ENCODE data around the gene MAN1C1.

The MAN1C1 gene

DNA sequence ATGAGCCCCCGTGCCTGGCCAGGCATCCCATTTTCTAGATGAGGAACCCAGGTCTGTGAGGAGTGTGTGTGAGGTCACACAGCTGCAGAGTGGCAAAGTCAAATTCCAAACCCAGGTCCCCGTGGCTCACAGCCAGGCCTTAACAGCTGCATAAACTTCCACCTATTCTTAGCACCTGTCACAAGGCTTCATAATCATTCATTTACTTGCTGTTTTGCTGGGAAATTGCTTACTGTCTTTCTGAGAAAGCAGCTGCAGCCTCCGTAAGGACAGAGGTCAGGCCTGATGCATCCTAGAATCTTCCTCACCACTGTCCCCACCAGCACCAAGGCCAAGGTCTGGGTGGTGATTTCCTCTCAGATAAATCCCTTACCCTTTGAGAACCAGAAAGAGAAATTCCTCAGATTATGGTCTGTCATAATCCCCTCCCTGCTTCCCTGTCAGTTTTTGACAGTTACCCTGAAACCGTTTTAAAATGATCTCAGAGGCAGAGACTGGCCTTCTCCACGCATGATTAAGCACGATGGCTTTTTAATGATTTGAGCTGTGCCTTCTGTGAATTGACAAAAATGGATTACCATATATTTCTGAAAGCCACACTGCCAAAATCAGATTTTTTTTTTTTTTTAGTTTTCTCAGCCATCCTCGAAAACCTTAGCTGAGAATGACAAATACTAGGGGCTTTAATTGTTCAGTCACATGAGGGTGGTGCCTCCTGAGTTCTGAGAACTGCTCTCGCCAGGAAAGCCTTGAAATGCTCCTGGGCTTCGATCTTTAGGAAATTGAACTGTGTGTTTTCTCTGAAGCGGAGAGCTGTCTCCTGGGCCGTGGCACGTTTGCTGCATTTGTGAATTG, 113.4 kb downstream of the MAN1C1 start:
- TF ChIP-seq EP300 (IDR thresholded peaks at IDR 0.05; ENCODE audit: borderline replicate concordance) (no peak), EGR1 (IDR thresholded peaks at IDR 0.05) (no peak), FOXM1 (IDR thresholded peaks at IDR 0.05; ENCODE audit: borderline replicate concordance, low read depth) (no peak), TAF1 (IDR thresholded peaks at IDR 0.05; ENCODE audit: low read depth) (no peak), CEBPB (IDR thresholded peaks at IDR 0.05) (no peak), YY1 (IDR thresholded peaks at IDR 0.05; ENCODE audit: low read depth) (no peak), ZBTB7A (IDR thresholded peaks at IDR 0.05; ENCODE audit: low read depth) (no peak), CREB1 (IDR thresholded peaks at IDR 0.05; ENCODE audit: low read depth) (no peak), TEAD4 (IDR thresholded peaks at IDR 0.05) (no peak), NFIC (IDR thresholded peaks at IDR 0.05) (no peak)
- TF ChIP-seq, protein P1, sequence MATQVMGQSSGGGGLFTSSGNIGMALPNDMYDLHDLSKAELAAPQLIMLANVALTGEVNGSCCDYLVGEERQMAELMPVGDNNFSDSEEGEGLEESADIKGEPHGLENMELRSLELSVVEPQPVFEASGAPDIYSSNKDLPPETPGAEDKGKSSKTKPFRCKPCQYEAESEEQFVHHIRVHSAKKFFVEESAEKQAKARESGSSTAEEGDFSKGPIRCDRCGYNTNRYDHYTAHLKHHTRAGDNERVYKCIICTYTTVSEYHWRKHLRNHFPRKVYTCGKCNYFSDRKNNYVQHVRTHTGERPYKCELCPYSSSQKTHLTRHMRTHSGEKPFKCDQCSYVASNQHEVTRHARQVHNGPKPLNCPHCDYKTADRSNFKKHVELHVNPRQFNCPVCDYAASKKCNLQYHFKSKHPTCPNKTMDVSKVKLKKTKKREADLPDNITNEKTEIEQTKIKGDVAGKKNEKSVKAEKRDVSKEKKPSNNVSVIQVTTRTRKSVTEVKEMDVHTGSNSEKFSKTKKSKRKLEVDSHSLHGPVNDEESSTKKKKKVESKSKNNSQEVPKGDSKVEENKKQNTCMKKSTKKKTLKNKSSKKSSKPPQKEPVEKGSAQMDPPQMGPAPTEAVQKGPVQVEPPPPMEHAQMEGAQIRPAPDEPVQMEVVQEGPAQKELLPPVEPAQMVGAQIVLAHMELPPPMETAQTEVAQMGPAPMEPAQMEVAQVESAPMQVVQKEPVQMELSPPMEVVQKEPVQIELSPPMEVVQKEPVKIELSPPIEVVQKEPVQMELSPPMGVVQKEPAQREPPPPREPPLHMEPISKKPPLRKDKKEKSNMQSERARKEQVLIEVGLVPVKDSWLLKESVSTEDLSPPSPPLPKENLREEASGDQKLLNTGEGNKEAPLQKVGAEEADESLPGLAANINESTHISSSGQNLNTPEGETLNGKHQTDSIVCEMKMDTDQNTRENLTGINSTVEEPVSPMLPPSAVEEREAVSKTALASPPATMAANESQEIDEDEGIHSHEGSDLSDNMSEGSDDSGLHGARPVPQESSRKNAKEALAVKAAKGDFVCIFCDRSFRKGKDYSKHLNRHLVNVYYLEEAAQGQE (IDR thresholded peaks at IDR 0.05; ENCODE audit: low read depth) = no peak

DNA sequence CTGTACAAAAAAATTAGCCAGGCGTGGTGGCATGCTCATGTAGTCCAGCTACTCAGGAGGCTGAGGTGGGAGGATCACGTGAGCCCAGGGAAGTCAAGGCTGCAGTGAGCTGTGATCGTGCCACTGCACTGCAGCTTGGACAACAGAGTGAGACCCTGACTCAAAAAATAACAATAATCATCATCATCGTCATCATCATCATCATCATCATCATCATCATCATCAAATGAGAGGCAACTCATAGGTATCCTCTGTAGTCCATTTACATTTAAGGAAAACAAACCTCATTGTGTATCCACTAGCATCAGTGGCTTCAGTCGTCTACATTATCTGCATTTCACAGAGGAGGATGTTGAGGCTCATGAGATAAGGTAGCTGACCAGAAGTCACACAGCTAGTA, 114.6 kb downstream of the MAN1C1 start:
- no peak for TF ChIP-seq CEBPB (IDR thresholded peaks at IDR 0.05)
- TF ChIP-seq ZBTB7A (IDR thresholded peaks at IDR 0.05; ENCODE audit: low read depth) = no peak
- TF ChIP-seq TAF1 (IDR thresholded peaks at IDR 0.05; ENCODE audit: low read depth) = no peak
- no peak for TF ChIP-seq EP300 (IDR thresholded peaks at IDR 0.05; ENCODE audit: borderline replicate concordance)
- no peak for TF ChIP-seq RAD21 (IDR thresholded peaks at IDR 0.05; ENCODE audit: low read depth)
- no peak for TF ChIP-seq EGR1 (IDR thresholded peaks at IDR 0.05)
- TF ChIP-seq, protein P2, sequence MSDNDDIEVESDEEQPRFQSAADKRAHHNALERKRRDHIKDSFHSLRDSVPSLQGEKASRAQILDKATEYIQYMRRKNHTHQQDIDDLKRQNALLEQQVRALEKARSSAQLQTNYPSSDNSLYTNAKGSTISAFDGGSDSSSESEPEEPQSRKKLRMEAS (IDR thresholded peaks at IDR 0.05) = no peak
- TF ChIP-seq, protein P1 (IDR thresholded peaks at IDR 0.05; ENCODE audit: low read depth) = no peak
- no peak for TF ChIP-seq FOXM1 (IDR thresholded peaks at IDR 0.05; ENCODE audit: borderline replicate concordance, low read depth)
- no peak for TF ChIP-seq TEAD4 (IDR thresholded peaks at IDR 0.05)
- no peak for TF ChIP-seq NFIC (IDR thresholded peaks at IDR 0.05)
- TF ChIP-seq CREB1 (IDR thresholded peaks at IDR 0.05; ENCODE audit: low read depth) = no peak
- TF ChIP-seq TCF12 (IDR thresholded peaks at IDR 0.05; ENCODE audit: low read depth) = no peak
- TF ChIP-seq, protein P3, sequence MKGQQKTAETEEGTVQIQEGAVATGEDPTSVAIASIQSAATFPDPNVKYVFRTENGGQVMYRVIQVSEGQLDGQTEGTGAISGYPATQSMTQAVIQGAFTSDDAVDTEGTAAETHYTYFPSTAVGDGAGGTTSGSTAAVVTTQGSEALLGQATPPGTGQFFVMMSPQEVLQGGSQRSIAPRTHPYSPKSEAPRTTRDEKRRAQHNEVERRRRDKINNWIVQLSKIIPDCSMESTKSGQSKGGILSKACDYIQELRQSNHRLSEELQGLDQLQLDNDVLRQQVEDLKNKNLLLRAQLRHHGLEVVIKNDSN (IDR thresholded peaks at IDR 0.05) = no peak
- no peak for TF ChIP-seq YY1 (IDR thresholded peaks at IDR 0.05; ENCODE audit: low read depth)

DNA sequence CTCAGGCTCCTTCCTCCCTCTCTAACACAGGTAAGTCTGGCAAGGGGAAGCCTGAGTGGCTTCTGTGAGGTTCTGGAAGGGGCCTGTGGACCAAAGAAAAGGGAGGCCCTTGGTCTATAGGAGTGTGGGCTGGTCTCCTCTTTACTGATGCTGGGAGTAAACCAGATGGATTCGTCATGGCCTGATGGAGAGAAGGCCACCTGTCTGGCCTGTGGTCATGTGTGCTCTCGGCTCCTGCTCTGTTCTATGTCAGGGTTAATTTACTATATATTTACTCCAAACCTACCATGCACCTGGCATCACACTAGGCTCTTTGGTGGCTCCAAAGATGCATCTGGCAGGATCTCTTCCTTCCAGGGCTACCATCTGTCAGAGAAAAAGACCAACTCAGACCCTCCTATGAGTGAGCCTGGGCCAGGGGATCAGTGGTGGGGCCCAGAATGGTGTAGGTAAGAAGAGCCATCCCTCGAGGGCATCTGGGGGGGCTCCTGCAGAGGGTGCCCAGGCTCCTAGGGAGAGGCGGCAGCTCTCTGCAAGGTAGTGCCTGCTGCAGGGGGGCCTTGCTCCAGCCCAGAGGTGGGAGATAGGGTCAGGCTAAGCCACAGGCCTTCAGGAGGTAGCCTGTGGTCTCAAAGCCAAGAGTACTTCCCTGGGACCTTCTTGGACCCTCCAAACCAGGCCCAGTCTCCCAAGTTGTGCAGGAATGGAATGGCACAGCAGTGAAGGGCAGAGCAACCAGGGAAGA, 115.2 kb downstream of the MAN1C1 start:
- TF ChIP-seq, protein P1 (IDR thresholded peaks at IDR 0.05; ENCODE audit: low read depth) = no peak
- TF ChIP-seq, protein P3 (IDR thresholded peaks at IDR 0.05) = no peak
- no peak for TF ChIP-seq FOXM1 (IDR thresholded peaks at IDR 0.05; ENCODE audit: borderline replicate concordance, low read depth)

DNA sequence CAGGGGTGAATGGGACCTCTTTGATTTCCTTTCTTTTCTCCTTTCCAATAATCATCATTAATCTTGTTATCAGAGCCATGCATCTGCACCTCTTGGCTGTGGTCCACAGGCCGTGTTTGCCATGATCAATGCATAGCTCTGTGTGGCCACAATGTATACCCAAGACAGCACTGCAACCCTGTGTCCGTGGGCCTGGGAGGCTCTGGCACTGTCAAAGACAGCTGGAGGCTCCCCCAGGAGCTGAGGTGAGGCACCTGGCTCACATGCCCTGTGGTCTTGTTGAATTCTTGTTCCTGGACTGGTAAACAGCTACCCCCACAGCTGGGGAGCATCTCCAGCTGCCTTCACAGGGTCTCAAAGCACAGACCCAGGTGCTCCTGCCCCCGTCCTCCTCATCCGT, 116.2 kb downstream of the MAN1C1 start:
- TF ChIP-seq YY1 (IDR thresholded peaks at IDR 0.05; ENCODE audit: low read depth) (no peak), TAF1 (IDR thresholded peaks at IDR 0.05; ENCODE audit: low read depth) (no peak), EP300 (IDR thresholded peaks at IDR 0.05; ENCODE audit: borderline replicate concordance) (no peak), CEBPB (IDR thresholded peaks at IDR 0.05) (no peak), TCF12 (IDR thresholded peaks at IDR 0.05; ENCODE audit: low read depth) (no peak), RAD21 (IDR thresholded peaks at IDR 0.05; ENCODE audit: low read depth) (no peak), FOXM1 (IDR thresholded peaks at IDR 0.05; ENCODE audit: borderline replicate concordance, low read depth) (no peak), NFIC (IDR thresholded peaks at IDR 0.05) (no peak)
- TF ChIP-seq, protein P3 (IDR thresholded peaks at IDR 0.05) = no peak
- TF ChIP-seq, protein P1 (IDR thresholded peaks at IDR 0.05; ENCODE audit: low read depth) = no peak
- TF ChIP-seq, protein P2 (IDR thresholded peaks at IDR 0.05) = no peak
